OCI-LY1 (cell line): Measurements from ENCODE around the gene URB2.

ENCODE experiments used
- H2AFZ ChIP-seq: fragments of 200-600 bp; sonication (generic), shearing (Covaris generic); 2 replicates; pipeline ENCODE4 v1.6.0; 2014; ENCODE audit warnings: antibody characterized with exemption, mild to moderate bottlenecking, low read length
- H3F3A ChIP-seq: fragments of 200-600 bp; sonication (generic), shearing (Covaris generic); 2 replicates; pipeline ENCODE4 v1.6.0; 2014; ENCODE audit warnings: mild to moderate bottlenecking, antibody characterized with exemption, low read length, moderate library complexity; ENCODE audit not compliant: insufficient read depth
- H3K27ac ChIP-seq: fragments of 200-600 bp; sonication (generic); 2 replicates; pipeline ENCODE4 v1.5.1; 2014; ENCODE audit warnings: low read length, mixed run types, mild to moderate bottlenecking, low read depth; ENCODE audit not compliant: poor library complexity, severe bottlenecking
- H3K27me3 ChIP-seq: fragments of 200-600 bp; sonication (generic); 2 replicates; pipeline ENCODE4 v1.6.0; 2014; ENCODE audit warnings: antibody characterized with exemption, mild to moderate bottlenecking, low read length, moderate library complexity; ENCODE audit not compliant: insufficient read depth
- H3K36me3 ChIP-seq: fragments of 200-600 bp; sonication (generic); 2 replicates; pipeline ENCODE4 v1.6.1; 2014; ENCODE audit warnings: mild to moderate bottlenecking, antibody characterized with exemption, low read length, moderate library complexity, mixed read lengths; ENCODE audit not compliant: insufficient read depth
- H3K4me1 ChIP-seq: fragments of 200-600 bp; sonication (generic); 2 replicates; pipeline ENCODE4 v1.5.1; 2014; ENCODE audit warnings: mild to moderate bottlenecking, low read length, moderate library complexity; ENCODE audit not compliant: insufficient read depth, severe bottlenecking
- H3K4me2 ChIP-seq: fragments of 200-600 bp; sonication (generic), shearing (Covaris generic); 2 replicates; pipeline ENCODE4 v1.6.1; 2014; ENCODE audit warnings: low read length
- H3K4me3 ChIP-seq: fragments of 200-600 bp; sonication (generic); 2 replicates; pipeline ENCODE4 v1.5.1; 2014; ENCODE audit warnings: low read length, low read depth, mild to moderate bottlenecking, mixed read lengths; ENCODE audit not compliant: poor library complexity, severe bottlenecking
- H3K79me2 ChIP-seq: fragments of 200-600 bp; shearing (Covaris generic); 2 replicates; pipeline ENCODE4 v1.6.1; 2016; ENCODE audit warnings: mixed run types, low read length, mixed read lengths; ENCODE audit not compliant: insufficient read depth
- H3K9ac ChIP-seq: fragments of 200-600 bp; sonication (generic), shearing (Covaris generic); 2 replicates; pipeline ENCODE4 v1.6.1; 2014; ENCODE audit warnings: mild to moderate bottlenecking, low read length, mixed read lengths
- H3K9me2 ChIP-seq: fragments of 200-600 bp; sonication (generic), shearing (Covaris generic); 2 replicates; pipeline ENCODE4 v1.6.1; 2014; ENCODE audit warnings: low read depth, mild to moderate bottlenecking, low read length, mixed read lengths
- H3K9me3 ChIP-seq: fragments of 200-600 bp; shearing (Covaris generic); 2 replicates; pipeline ENCODE4 v1.6.1; 2014; ENCODE audit warnings: low read length, mixed read lengths
- H4K20me1 ChIP-seq: fragments of 200-600 bp; sonication (generic), shearing (Covaris generic); 2 replicates; pipeline ENCODE4 v1.6.0; 2016; ENCODE audit warnings: mild to moderate bottlenecking, low read length; ENCODE audit not compliant: insufficient read depth
- EZH2 ChIP-seq: fragments of 200-600 bp; sonication (generic), shearing (Covaris generic); IDR thresholded peaks from 2 replicates; pipeline ENCODE4 v1.8.0; 2017; ENCODE audit warnings: borderline replicate concordance, mixed run types, mild to moderate bottlenecking, antibody characterized with exemption, low read length, moderate library complexity, mixed read lengths
- TF ChIP-seq, protein P1 (sequence below): fragments of 200-600 bp; sonication (generic), shearing (Covaris generic); IDR thresholded peaks from 2 replicates; pipeline ENCODE4 v1.5.1; 2017; ENCODE audit warnings: mild to moderate bottlenecking, antibody characterized with exemption, low read length, moderate library complexity, mixed read lengths

The URB2 gene

DNA sequence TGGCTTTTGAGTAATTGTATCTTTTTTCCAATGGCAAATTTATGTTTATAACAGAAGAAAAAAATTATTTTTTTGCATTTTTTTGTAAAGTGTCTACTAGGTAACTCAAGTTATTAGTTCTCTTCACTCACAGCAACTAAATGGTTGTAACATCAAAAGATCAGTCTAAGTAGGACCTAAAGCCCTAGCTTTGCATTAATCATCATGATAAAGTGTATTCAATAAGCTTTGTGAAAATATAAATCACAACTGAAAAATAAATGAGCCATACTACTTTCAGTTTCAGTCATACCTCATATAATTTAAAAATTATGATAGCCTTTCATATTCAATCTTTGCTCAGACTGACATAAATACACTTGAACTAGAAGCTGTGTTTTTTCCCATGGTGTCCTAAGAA, 7.0 kb upstream of the URB2 start:
- H3K9me3 ChIP-seq = no peaks in the 10 kb centered on the region
- no peak overlapping the region for H3K4me3 ChIP-seq
- no peaks in the 10 kb centered on the region for H3F3A ChIP-seq
- peaks cover 90% of the 10 kb centered on the region for H3K79me2 ChIP-seq
- no peaks in the 10 kb centered on the region for H3K27me3 ChIP-seq
- H3K27ac ChIP-seq = no peak overlapping the region
- TF ChIP-seq EZH2 = no peak
- TF ChIP-seq, protein P1, sequence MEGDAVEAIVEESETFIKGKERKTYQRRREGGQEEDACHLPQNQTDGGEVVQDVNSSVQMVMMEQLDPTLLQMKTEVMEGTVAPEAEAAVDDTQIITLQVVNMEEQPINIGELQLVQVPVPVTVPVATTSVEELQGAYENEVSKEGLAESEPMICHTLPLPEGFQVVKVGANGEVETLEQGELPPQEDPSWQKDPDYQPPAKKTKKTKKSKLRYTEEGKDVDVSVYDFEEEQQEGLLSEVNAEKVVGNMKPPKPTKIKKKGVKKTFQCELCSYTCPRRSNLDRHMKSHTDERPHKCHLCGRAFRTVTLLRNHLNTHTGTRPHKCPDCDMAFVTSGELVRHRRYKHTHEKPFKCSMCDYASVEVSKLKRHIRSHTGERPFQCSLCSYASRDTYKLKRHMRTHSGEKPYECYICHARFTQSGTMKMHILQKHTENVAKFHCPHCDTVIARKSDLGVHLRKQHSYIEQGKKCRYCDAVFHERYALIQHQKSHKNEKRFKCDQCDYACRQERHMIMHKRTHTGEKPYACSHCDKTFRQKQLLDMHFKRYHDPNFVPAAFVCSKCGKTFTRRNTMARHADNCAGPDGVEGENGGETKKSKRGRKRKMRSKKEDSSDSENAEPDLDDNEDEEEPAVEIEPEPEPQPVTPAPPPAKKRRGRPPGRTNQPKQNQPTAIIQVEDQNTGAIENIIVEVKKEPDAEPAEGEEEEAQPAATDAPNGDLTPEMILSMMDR = no peak
- H3K4me2 ChIP-seq = no peak overlapping the region
- no peaks in the 10 kb centered on the region for H3K9me2 ChIP-seq
- no peak overlapping the region for H2AFZ ChIP-seq
- peaks cover 12% of the 10 kb centered on the region; the same call in 1 of the 2 replicates for H3K36me3 ChIP-seq
- H3K9ac ChIP-seq = no peak overlapping the region
- peaks cover 11% of the 10 kb centered on the region for H3K4me1 ChIP-seq
- no peaks in the 10 kb centered on the region; the same call in 1 of the 2 replicates for H4K20me1 ChIP-seq

DNA sequence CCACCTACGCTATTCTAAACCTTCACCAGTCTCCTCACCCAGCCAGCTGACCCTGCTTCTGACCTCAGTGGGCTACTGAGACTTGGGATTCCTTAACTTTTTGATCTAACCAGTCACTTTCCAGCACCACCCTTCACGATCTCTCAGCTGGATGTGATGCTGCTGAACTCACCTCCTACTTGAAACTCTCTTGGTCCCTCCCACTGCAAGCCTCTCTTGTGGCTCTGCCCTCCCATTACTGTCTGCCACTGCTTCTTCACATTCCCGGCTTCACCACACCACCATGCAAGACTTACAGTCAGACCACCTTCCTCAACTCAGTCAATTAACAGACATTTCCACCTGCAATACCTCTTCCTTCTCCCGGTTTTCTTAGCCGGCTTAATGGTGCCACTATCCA, 6.4 kb upstream of the URB2 start:
- Histone ChIP-seq H3K79me2 (peaks cover 95% of the 10 kb centered on the region), H3K36me3 (peaks cover 6% of the 10 kb centered on the region; the same call in 1 of the 2 replicates), H3F3A (no peaks in the 10 kb centered on the region), H3K27ac (no peak overlapping the region), H3K4me2 (no peak overlapping the region), H3K9me3 (no peaks in the 10 kb centered on the region), H2AFZ (no peak overlapping the region), H4K20me1 (no peaks in the 10 kb centered on the region; the same call in 1 of the 2 replicates), H3K9ac (no peak overlapping the region), H3K9me2 (no peaks in the 10 kb centered on the region), H3K27me3 (no peaks in the 10 kb centered on the region), H3K4me1 (peaks cover 17% of the 10 kb centered on the region), H3K4me3 (no peak overlapping the region)
- TF ChIP-seq, protein P1 = no peak
- no peak for TF ChIP-seq EZH2

DNA sequence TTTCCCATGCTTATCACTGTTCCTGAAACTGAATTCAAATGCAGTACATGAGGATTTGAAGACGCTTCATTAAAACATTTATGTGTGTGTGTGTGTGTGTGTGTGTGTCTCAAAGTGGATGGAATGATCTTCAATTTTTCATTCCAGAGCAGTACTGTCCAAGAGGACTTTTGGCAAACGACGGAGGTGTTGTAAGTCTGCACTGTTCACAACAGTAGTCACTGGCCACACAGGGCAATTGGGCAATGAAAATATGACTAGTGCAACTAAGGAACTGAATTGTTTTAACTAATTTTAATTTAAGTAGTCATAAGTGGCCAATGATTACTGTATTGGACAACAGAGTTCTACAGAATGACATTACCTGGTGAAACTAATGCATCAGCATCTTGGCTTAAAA, 5.2 kb upstream of the URB2 start:
- H3F3A ChIP-seq = no peaks in the 10 kb centered on the region
- no peak overlapping the region for H3K4me3 ChIP-seq
- no peak overlapping the region for H3K27ac ChIP-seq
- H4K20me1 ChIP-seq = no peaks in the 10 kb centered on the region; the same call in 1 of the 2 replicates
- peaks cover 93% of the 10 kb centered on the region for H3K79me2 ChIP-seq
- no peak overlapping the region for H3K4me2 ChIP-seq
- no peak overlapping the region for H2AFZ ChIP-seq
- H3K36me3 ChIP-seq = peaks cover 5% of the 10 kb centered on the region; the same call in 1 of the 2 replicates
- H3K4me1 ChIP-seq = peaks cover 21% of the 10 kb centered on the region
- no peaks in the 10 kb centered on the region for H3K9me2 ChIP-seq
- H3K9me3 ChIP-seq = no peaks in the 10 kb centered on the region
- H3K27me3 ChIP-seq = no peaks in the 10 kb centered on the region
- no peak overlapping the region for H3K9ac ChIP-seq
- TF ChIP-seq, protein P1 = no peak
- TF ChIP-seq EZH2 = no peak
